ENCODE data around the gene NINJ2. TPM values are rescaled to one million over a fixed set of nuclear protein-coding genes. Genes with fewer than 3 reads are reported as not detected.

NINJ2 gene
- total RNA-seq, 1 donor, result 0.43 TPM

GRCh38 chr12:530308-530707, 132.9 kb downstream of the NINJ2 start:
- peak; percentile 48 for DNase-seq (ENCODE audit: low read depth)
- TF ChIP-seq CTCF (IDR thresholded peaks at IDR 0.05; ENCODE audit: insufficient read depth, low read depth, low read length), result no peak
- H3K4me3 ChIP-seq (ENCODE audit: low read depth, low read length), result no peak overlapping the region

- no peak for DNase-seq (ENCODE audit: low read depth)
- TF ChIP-seq CTCF (IDR thresholded peaks at IDR 0.05; ENCODE audit: insufficient read depth, low read depth, low read length), result no peak
- no peak overlapping the region for H3K4me3 ChIP-seq (ENCODE audit: low read depth, low read length)
Measured at GRCh38 chr12:527729-528128, 135.5 kb downstream of the NINJ2 start.

GRCh38 chr12:527241-527640, 136.0 kb downstream of the NINJ2 start:
- no peak for TF ChIP-seq CTCF (IDR thresholded peaks at IDR 0.05; ENCODE audit: insufficient read depth, low read depth, low read length)
- no peak overlapping the region for H3K4me3 ChIP-seq (ENCODE audit: low read depth, low read length)
- no peak for DNase-seq (ENCODE audit: low read depth)

GRCh38 chr12:526089-526488, 137.2 kb downstream of the NINJ2 start:
- no peak overlapping the region for H3K4me3 ChIP-seq (ENCODE audit: low read depth, low read length)
- no peak for TF ChIP-seq CTCF (IDR thresholded peaks at IDR 0.05; ENCODE audit: insufficient read depth, low read depth, low read length)
- DNase-seq (ENCODE audit: low read depth), result no peak

GRCh38 chr12:524167-524951, 138.9 kb downstream of the NINJ2 start:
- peak; percentile 29 for DNase-seq (ENCODE audit: low read depth)
- H3K4me3 ChIP-seq (ENCODE audit: low read depth, low read length), result no peak overlapping the region
- TF ChIP-seq CTCF (IDR thresholded peaks at IDR 0.05; ENCODE audit: insufficient read depth, low read depth, low read length), result no peak

- no peak for DNase-seq (ENCODE audit: low read depth)
- no peak overlapping the region for H3K4me3 ChIP-seq (ENCODE audit: low read depth, low read length)
- no peak for TF ChIP-seq CTCF (IDR thresholded peaks at IDR 0.05; ENCODE audit: insufficient read depth, low read depth, low read length)
Measured at GRCh38 chr12:522692-523378, 140.4 kb downstream of the NINJ2 start.

All from fibroblast of villous mesenchyme (primary cell).